ENCODE results near the gene SLC39A9.

SLC39A9 gene

DNA sequence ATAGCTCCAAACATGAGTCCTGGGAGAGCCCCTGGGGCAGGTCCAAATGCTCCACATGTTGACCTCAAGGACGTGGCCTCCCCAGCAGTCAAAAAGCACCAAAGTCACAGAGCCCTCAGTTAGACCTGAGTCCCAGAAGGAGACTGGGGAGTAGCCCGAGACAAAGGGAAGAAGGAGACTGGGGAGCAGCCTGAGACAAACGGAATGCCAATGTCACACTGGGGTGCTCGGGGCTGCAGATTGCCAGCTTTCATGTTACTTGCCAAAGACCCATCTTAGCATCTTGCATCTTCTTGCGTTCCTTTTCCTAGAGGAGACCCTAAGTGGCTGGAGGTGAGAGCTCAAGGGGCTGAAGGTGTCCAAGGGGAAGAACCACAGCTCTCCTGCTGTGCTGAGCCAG lies 100.9 kb downstream of the SLC39A9 start:
- DNase-seq (ENCODE audit: low read depth, low spot score) = no peak

DNA sequence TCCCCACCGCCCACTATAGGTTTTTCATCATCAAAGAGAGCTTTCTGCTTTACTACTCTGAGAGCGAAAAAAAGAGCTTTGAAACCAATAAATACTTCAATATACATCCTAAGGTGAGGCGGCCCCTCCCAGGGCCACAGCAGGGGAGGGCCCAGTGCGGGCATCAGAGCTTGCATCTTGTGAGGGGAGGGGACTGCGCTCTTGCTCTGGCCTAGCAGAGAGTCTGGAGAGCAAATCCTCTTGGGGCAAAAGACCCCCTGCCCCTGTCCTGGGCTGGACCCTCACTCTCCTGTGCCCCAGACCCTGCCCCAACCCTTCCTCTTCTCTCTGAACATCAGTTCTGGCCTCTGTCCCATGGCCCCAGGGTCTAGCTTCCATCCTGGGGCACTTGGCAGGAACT lies 101.6 kb downstream of the SLC39A9 start:
- no peak for DNase-seq (ENCODE audit: low read depth, low spot score)

DNA sequence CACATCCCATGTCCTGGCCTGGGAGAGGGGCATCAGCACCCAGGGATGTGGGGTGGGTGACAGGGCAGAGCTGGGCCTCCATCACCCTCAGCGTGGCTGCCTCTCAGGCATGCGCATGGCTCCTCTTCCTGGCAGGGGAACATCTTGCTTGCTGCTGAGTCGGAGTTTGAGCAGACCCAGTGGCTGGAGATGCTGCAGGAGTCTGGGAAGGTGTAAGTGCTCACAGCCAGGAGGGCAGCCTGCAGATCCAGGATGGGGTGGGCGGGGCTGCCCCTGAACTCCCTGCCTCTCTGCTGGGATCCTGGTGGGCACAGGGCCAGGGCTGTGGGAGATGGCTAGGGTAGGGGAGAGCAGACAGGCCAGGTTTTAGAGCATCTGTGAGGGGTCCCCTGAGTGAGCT lies 102.2 kb downstream of the SLC39A9 start:
- no peak for DNase-seq (ENCODE audit: low read depth, low spot score)

DNA sequence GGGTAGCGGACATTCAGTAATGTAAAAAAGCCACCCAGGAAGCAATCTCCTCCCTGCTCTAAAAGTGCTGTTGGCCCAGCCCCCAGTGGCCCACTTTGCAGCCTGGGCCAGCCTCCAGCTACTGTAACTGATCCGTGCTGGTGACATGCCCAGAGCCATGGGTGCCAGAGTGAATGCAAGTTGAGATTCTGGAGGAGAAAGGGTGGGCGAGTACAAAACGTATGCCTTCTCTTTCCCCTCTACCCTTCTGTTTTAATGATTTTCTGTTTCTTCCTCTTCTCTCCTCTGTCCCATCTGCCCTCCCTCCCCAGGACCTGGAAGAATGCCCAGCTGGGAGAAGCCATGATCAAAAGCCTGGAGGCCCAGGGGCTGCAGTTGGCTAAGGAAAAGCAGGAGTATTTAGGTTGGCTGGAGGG lies 102.9 kb downstream of the SLC39A9 start:
- DNase-seq (ENCODE audit: low read depth, low spot score) = no peak

DNA sequence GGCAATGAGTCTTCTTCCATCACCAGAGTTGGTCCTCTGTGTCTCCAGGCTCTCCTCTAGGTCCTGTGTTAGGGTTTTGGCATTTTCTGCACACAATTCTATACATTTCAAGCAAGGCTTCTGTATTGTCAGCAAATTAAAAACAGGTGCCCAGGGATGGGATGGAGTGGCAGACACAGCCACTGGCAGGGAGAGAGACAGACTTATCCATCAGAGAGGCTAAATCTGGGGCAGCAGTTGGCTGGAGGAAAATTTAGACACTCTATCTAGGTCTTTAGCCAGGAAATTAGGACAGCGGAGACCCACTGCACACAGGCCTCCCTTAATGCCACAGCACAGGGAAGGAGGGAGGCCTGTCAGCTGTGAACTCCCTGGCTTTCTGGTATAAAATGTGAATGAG lies 106.3 kb downstream of the SLC39A9 start:
- DNase-seq (ENCODE audit: low read depth, low spot score) = no peak

DNA sequence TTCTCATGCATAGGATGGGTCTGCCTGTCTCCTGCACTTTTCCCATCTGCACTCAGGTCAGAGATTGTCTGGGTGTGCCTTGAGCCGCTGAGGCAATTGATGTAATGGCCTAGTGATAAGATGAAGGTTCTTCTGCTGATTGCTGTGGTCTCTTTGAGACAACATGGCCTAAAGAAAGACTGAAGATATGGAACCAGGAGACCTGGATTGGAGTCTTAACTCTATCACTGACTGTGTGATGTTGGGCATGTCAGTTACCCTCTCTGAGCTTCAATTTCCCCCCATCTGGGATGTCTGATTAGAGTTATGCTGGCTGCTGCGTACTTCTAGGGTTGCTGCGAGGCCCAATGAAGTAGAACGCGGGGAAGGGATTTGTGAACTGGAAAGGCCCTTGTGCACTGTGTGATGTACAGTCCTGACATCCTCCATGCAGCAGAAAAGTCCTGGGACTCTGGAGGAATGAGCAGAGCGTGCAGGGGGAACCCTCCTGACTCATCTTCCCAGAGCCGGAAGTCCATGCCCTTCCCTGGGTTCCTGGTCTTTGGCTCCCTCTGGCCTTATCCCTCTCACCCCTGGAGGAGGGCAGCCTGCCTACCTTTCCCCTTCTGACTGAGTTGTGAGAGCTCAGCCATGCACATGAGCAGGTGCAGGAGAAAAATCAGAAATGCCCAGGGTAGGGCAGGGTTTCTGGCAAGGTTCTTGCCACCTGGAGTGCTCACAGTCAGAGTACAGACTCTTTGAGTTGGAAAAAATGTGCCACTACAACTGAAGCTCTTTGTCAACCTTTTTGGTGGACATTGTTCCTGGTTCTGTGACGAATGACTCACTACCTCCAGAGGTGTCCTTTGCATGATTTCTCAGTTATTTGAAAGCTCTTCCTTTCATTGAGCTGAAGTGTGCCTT lies 107.1 kb downstream of the SLC39A9 start:
- no peak for DNase-seq (ENCODE audit: low read depth, low spot score)

DNA sequence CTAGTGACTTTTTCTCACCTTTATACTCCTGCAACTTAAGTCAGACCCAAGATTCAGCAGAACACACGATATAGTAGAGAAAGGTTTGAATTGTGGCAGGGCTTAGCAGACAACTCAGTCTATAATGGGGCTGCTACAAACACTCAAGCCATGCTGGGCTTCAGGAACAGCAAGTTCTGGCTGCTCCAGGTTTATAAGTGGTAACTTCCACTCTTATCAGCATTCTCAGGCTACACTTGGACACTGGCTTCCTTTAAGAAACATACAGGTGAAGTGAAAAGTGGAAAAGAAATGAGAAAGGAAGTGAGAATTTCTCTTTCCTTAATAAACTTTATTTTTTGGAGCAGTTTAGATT lies 107.7 kb downstream of the SLC39A9 start:
- DNase-seq (ENCODE audit: low read depth, low spot score) = no peak

Measured in activated CD4-positive, CD25-positive, alpha-beta regulatory T cell treated with anti-CD3 and anti-CD28 coated beads, Interleukin-2, amount 50 U/mL, for 16 hours (primary cell).